ENCODE measurements around the gene CHST9. TPM values are rescaled to one million over a fixed set of nuclear protein-coding genes. Genes with fewer than 3 reads are reported as not detected.
A peak's percentile ranks its signal among the peaks of the same experiment; 100 is the strongest.

The CHST9 gene
- total RNA-seq, 1 donor from 2014 or later: 0.82 TPM

- Mint-ChIP-seq H3K4me3 (ENCODE audit: unreplicated experiment) (no peak overlapping the region), H3K9me3 (ENCODE audit: low read depth) (no peaks in the 10 kb centered on the region), H3K4me1 (ENCODE audit: low read depth) (peaks cover 6% of the 10 kb centered on the region), H3K36me3 (ENCODE audit: low read depth) (no peaks in the 10 kb centered on the region), H3K27ac (ENCODE audit: unreplicated experiment) (no peak overlapping the region), H3K27me3 (ENCODE audit: low read depth) (peaks cover 23% of the 10 kb centered on the region)
- no peak for DNase-seq (ENCODE audit: low spot score)
- TF ChIP-seq CTCF (IDR thresholded peaks at IDR 0.05): no peak
Measured at GRCh38 chr18:27010784-27011183, 174.3 kb downstream of the CHST9 start.

- no peak for TF ChIP-seq CTCF (IDR thresholded peaks at IDR 0.05)
- Mint-ChIP-seq H3K4me3 (ENCODE audit: unreplicated experiment) (no peak overlapping the region), H3K27me3 (ENCODE audit: low read depth) (peaks cover 23% of the 10 kb centered on the region), H3K9me3 (ENCODE audit: low read depth) (no peaks in the 10 kb centered on the region), H3K27ac (ENCODE audit: unreplicated experiment) (no peak overlapping the region), H3K36me3 (ENCODE audit: low read depth) (no peaks in the 10 kb centered on the region), H3K4me1 (ENCODE audit: low read depth) (no peaks in the 10 kb centered on the region)
- DNase-seq (ENCODE audit: low spot score): no peak
Measured at GRCh38 chr18:27009293-27009692, 175.8 kb downstream of the CHST9 start.

- H3K27ac Mint-ChIP-seq (ENCODE audit: unreplicated experiment): no peak overlapping the region
Measured at GRCh38 chr18:27008575-27008974, 176.5 kb downstream of the CHST9 start.

GRCh38 chr18:27007880-27008279 lies 177.2 kb downstream of the CHST9 start:
- Mint-ChIP-seq H3K4me1 (ENCODE audit: low read depth) (no peaks in the 10 kb centered on the region), H3K27me3 (ENCODE audit: low read depth) (peaks cover 26% of the 10 kb centered on the region), H3K4me3 (ENCODE audit: unreplicated experiment) (no peak overlapping the region), H3K36me3 (ENCODE audit: low read depth) (no peaks in the 10 kb centered on the region), H3K27ac (ENCODE audit: unreplicated experiment) (no peak overlapping the region), H3K9me3 (ENCODE audit: low read depth) (no peaks in the 10 kb centered on the region)
- no peak for TF ChIP-seq CTCF (IDR thresholded peaks at IDR 0.05)
- no peak for DNase-seq (ENCODE audit: low spot score)

More at GRCh38 chr18:27008575-27008974, 176.5 kb downstream of the CHST9 start:
- Mint-ChIP-seq H3K36me3 (ENCODE audit: low read depth) (no peaks in the 10 kb centered on the region), H3K27me3 (ENCODE audit: low read depth) (peaks cover 26% of the 10 kb centered on the region), H3K4me3 (ENCODE audit: unreplicated experiment) (no peak overlapping the region), H3K9me3 (ENCODE audit: low read depth) (no peaks in the 10 kb centered on the region), H3K4me1 (ENCODE audit: low read depth) (no peaks in the 10 kb centered on the region)
- no peak for DNase-seq (ENCODE audit: low spot score)
- TF ChIP-seq CTCF (IDR thresholded peaks at IDR 0.05): no peak

- Mint-ChIP-seq H3K9me3 (ENCODE audit: low read depth) (no peaks in the 10 kb centered on the region), H3K4me1 (ENCODE audit: low read depth) (no peaks in the 10 kb centered on the region), H3K4me3 (ENCODE audit: unreplicated experiment) (no peak overlapping the region), H3K27me3 (ENCODE audit: low read depth) (peaks cover 30% of the 10 kb centered on the region), H3K27ac (ENCODE audit: unreplicated experiment) (no peak overlapping the region), H3K36me3 (ENCODE audit: low read depth) (no peaks in the 10 kb centered on the region)
- TF ChIP-seq CTCF (IDR thresholded peaks at IDR 0.05): peak; percentile 64
- no peak for DNase-seq (ENCODE audit: low spot score)
Measured at GRCh38 chr18:27005589-27005988, 179.5 kb downstream of the CHST9 start.
